Natural killer cell (primary cell): ENCODE results near the gene CDCP2. TPM values are rescaled to one million over a fixed set of nuclear protein-coding genes. Genes with fewer than 3 reads are reported as not detected.

Experiments used
- ATAC-seq, 3 donors: fragments of 150-1000 bp in 2 of 3; fragments of 200-7000 bp in 1 of 3; cut with Tn5 transposase; 1 replicate in 1 of 3; 2 replicates in 2 of 3; pipeline ENCODE4 v1.10.0; 2021; ENCODE audit warnings: mild to moderate bottlenecking in 2 of 3, moderate library complexity in 2 of 3
- DNase-seq, 2 donors: peaks; one replicate each; pipeline versions ENCODE4 v3.0.0 to v3.0.0-alpha.2; 2013 to 2021; ENCODE audit warnings: mixed read lengths in 1 of 2
- H3K27ac ChIP-seq: one replicate; pipeline ENCODE4 v1.5.1; 2013; ENCODE audit warnings: mild to moderate bottlenecking, low read length
- H3K27me3 ChIP-seq: one replicate; pipeline ENCODE4 v1.6.1; 2013; ENCODE audit warnings: low read length; ENCODE audit not compliant: control insufficient read depth, insufficient read depth
- H3K36me3 ChIP-seq: one replicate; pipeline ENCODE4 v1.6.1; 2013; ENCODE audit warnings: low read length; ENCODE audit not compliant: control insufficient read depth, insufficient read depth
- H3K4me1 ChIP-seq: one replicate; pipeline ENCODE4 v1.6.1; 2013; ENCODE audit warnings: low read length; ENCODE audit not compliant: control insufficient read depth, insufficient read depth
- H3K4me3 ChIP-seq: one replicate; pipeline ENCODE4 v1.5.1; 2013; ENCODE audit warnings: low read length
- H3K9me3 ChIP-seq: one replicate; pipeline ENCODE4 v1.6.1; 2013; ENCODE audit warnings: low read length; ENCODE audit not compliant: control insufficient read depth, insufficient read depth
- H3K27ac Mint-ChIP-seq, 2 donors: one replicate each; pipeline ENCODE4 v1.8.0; 2022; ENCODE audit warnings: mild to moderate bottlenecking in 2 of 2, mixed read lengths in 2 of 2, moderate library complexity in 1 of 2
- H3K27me3 Mint-ChIP-seq, 2 donors: one replicate each; pipeline ENCODE4 v1.8.0; 2022; ENCODE audit warnings: low read depth in 2 of 2, mixed read lengths in 2 of 2
- H3K36me3 Mint-ChIP-seq: one replicate; pipeline ENCODE4 v1.8.0; 2022; ENCODE audit warnings: mixed read lengths
- H3K4me1 Mint-ChIP-seq, 2 donors: one replicate each; pipeline ENCODE4 v1.8.0; 2022; ENCODE audit warnings: mixed read lengths in 2 of 2
- H3K4me3 Mint-ChIP-seq: one replicate; pipeline ENCODE4 v1.8.0; 2022; ENCODE audit warnings: mild to moderate bottlenecking, moderate library complexity, mixed read lengths
- H3K9me3 Mint-ChIP-seq, 2 donors: one replicate each; pipeline ENCODE4 v1.8.0; 2022; ENCODE audit warnings: mixed read lengths in 2 of 2
- CTCF ChIP-seq: fragments of 200-600 bp; IDR thresholded peaks from one replicate; pipeline ENCODE4 v1.8.0; 2022; ENCODE audit warnings: antibody characterized with exemption
- WGBS: methylation state at CpG from one replicate; pipeline ENCODE4 v1.1.7; 2013; ENCODE audit warnings: missing lambda C conversion rate; ENCODE audit not compliant: insufficient coverage; 5-methylcytosine and 5-hydroxymethylcytosine counted together
- intact Hi-C: fragments of 100-400 bp; cut with micrococcal nuclease; formaldehyde crosslinking; loops from one replicate; pipeline ENCODE4 v1.14.2; 2022
- total RNA-seq, 4 donors: library from RNA; stranded (reverse); fragments of 120-200 nt in 1 of 4; gene quantifications; one replicate each; pipeline versions ENCODE4 v1.2.3 to v1.2.4, GENCODE V29; 2013 to 2022

CDCP2 gene
- total RNA-seq, 3 donors from 2014 or later (not counting 1 experiment from before 2014, with no cell fraction given), result 0.30 TPM; not detected in 2

DNA sequence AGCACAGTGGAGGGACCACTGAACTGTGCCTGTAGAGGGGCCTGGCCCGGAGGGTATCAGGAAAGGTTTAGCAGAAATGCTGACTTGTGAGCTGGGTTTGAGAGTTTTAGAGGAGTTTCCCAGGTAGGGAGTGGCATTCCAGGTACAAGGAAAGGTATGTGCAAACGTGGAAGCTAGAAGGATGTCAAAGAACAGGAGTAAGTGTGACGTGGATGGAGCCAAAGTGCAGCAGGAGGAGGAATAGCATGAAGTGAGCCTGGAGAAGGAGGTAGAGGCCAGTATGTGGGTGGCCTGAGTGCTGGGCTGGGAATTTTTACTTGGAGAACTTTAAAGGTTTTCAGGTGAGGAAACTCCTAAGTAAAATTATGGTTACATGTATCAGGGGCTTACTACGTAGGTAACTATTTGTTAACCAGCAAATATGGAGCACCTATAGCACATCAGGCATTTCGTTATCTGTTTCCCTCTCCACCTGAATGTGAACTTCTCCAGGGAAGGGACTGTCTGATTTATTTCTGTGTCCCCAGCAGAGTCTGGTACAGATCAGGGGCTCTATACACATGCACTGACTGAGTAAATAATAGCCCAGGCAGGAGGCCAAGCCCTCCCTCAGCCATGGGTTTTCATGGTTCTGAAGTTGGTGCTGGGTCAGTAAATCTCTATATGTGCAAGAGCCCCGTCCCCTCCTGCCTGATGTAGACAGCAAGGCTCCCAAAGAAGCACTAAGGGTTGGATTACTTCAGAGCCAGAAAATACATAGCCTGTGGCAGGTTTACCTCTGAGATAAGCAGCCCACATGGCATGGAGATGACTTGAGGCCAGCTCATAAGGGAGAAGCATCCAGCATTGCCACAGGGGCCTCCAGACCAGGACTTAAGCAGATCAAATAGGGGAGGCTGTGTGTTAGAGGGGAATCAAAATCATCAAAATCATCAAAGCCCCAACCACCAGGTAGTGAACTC, 43.4 kb downstream of the CDCP2 start:
- Mint-ChIP-seq H3K36me3 (no peaks in the 10 kb centered on the region), H3K4me3 (no peak overlapping the region), H3K27me3 (no peaks in the 10 kb centered on the region), H3K4me1 (no peaks in the 10 kb centered on the region), H3K27ac (no peak overlapping the region), H3K9me3 (no peaks in the 10 kb centered on the region)
- no peak overlapping the region for H3K4me3 ChIP-seq
- ATAC-seq, result no peak
- no peaks in the 10 kb centered on the region for H3K9me3 ChIP-seq
- no peak for DNase-seq
- intact Hi-C loops, result no loop called here
- H3K4me1 ChIP-seq, result no peaks in the 10 kb centered on the region
- H3K27ac ChIP-seq, result no peak overlapping the region
- no peak for TF ChIP-seq CTCF
- no peaks in the 10 kb centered on the region for H3K27me3 ChIP-seq
- WGBS, result 87% methylated on average over 6 of the region's 6 CpGs
- no peaks in the 10 kb centered on the region for H3K36me3 ChIP-seq

DNA sequence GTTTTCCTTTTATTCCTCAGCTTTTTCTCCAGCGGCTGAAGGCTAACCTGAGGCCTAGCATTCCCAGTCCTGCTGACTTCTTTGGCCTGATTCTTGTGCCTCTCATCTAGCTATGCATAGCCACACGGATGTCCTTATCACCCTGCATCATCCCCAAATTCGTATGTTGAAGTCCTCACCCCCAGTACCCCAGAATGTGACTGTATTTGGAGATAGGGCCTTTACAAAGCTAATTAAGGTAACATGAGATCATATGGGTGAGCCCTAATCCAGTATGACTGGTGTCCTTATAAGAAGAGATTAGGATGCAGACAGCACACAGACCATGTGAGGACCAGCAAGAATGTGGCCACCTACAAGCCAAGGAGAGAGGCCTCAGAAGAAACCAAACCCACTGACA, 44.6 kb downstream of the CDCP2 start:
- Mint-ChIP-seq H3K9me3 (no peaks in the 10 kb centered on the region), H3K4me3 (no peak overlapping the region), H3K36me3 (no peaks in the 10 kb centered on the region), H3K4me1 (no peaks in the 10 kb centered on the region), H3K27ac (no peak overlapping the region), H3K27me3 (no peaks in the 10 kb centered on the region)
- no peaks in the 10 kb centered on the region for H3K27me3 ChIP-seq
- WGBS, result 90% methylated on average over 3 of the region's 3 CpGs
- H3K36me3 ChIP-seq, result no peaks in the 10 kb centered on the region
- no peak for TF ChIP-seq CTCF
- intact Hi-C loops, result no loop called here
- no peak overlapping the region for H3K4me3 ChIP-seq
- no peaks in the 10 kb centered on the region for H3K4me1 ChIP-seq
- no peak for ATAC-seq
- H3K9me3 ChIP-seq, result no peaks in the 10 kb centered on the region
- no peak for DNase-seq
- H3K27ac ChIP-seq, result no peak overlapping the region

- Histone ChIP-seq H3K9me3 (no peaks in the 10 kb centered on the region), H3K27me3 (no peaks in the 10 kb centered on the region), H3K4me3 (no peak overlapping the region), H3K4me1 (no peaks in the 10 kb centered on the region), H3K36me3 (no peaks in the 10 kb centered on the region), H3K27ac (no peak overlapping the region)
- no peaks in the 10 kb centered on the region for H3K27me3 Mint-ChIP-seq
- no peak overlapping the region for H3K27ac Mint-ChIP-seq
- no peak for TF ChIP-seq CTCF
- peak in 1 of 2 donors; percentile 28 for DNase-seq
- H3K36me3 Mint-ChIP-seq, result no peaks in the 10 kb centered on the region
- 92% methylated on average over 2 of the region's 2 CpGs for whole genome bisulfite sequencing
- no peak overlapping the region for H3K4me3 Mint-ChIP-seq
- ATAC-seq, result no peak
- intact Hi-C loops, result no loop called here
- no peaks in the 10 kb centered on the region for H3K9me3 Mint-ChIP-seq
- no peaks in the 10 kb centered on the region for H3K4me1 Mint-ChIP-seq
These were observed 45.7 kb downstream of the CDCP2 start for GRCh38 chr1:54107131-54107530.
